HG03457 (cell line): ENCODE data around the gene RAPGEF1.

Experiments used
- ATAC-seq: cut with Tn5 transposase; IDR thresholded peaks from one replicate; pipeline ENCODE4 v1.9.1; 2021; ENCODE audit warnings: moderate number of reproducible peaks; ENCODE audit not compliant: unreplicated experiment

RAPGEF1 gene

GRCh38 chr9:131752231-131752884 is 12.5 kb upstream of the RAPGEF1 start:
- no peak for ATAC-seq

DNA sequence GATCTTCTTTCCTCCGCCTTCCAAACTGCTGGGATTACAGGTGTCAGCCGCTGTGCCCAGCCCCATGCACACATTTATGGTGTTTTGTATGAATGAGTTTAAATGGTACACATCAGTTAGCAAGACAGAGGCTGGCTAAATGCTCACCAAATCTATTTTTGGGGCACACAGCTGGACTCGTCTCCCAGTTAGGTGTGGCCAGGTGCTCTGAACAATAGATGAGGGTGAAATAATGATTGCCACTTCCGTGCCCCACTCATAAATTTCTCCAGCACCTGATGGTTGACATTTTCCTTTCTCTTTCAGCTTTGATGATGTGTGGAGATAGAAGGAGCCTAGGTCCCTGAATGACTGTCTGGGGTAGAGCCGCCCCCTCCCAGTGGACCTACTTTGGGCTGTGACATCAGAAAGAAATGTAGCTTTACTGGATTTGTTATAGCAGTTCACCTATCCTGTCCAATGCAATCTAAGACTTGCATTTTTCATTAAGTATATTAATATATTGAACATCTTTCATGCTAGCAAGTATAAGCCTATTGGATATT is 8.6 kb upstream of the RAPGEF1 start:
- no peak for ATAC-seq

GRCh38 chr9:131747352-131747751 is 7.5 kb upstream of the RAPGEF1 start:
- ATAC-seq = no peak

DNA sequence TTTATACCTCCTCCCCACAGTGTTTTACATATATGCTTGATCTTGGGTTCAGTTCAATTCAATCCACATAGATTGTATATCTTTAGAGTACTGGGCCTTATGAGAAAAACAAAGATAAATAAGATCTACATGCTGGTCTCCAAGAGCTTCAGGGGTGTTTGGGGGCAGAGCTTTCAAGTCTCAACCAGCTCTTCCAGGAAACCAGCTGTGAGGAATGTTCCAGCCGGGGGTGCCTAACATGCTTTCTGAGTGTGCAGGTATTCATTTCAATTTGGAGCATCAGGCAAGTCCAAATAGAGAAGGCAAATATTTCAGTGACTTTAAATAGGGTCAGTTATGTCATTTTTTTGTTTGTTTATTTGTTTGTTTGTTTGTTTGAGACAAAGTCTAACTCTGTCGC is 5.7 kb upstream of the RAPGEF1 start:
- ATAC-seq = no peak

DNA sequence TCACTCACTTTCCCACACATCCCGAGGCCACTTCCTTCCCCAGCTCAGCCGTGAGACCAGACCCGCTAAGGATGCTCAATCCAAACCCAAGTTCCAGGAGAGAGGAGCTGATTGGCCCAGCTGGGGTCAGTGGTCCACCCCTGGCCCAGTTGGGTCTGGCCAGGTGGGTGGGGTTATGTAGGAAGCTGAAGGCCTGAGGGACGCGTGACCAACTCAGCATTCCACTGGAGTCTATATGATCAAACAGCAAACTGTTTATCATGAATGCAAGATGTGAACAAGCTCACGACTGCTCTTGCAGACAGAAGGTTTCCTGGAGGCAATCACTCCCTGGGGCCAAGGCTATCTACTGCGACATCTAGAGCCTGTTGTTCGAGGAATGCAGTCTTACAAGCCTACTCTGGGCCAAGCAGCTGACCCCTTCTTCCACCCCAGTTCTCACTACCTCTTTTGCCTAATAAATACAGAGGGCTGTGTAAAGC is 4.9 kb upstream of the RAPGEF1 start:
- no peak for ATAC-seq

DNA sequence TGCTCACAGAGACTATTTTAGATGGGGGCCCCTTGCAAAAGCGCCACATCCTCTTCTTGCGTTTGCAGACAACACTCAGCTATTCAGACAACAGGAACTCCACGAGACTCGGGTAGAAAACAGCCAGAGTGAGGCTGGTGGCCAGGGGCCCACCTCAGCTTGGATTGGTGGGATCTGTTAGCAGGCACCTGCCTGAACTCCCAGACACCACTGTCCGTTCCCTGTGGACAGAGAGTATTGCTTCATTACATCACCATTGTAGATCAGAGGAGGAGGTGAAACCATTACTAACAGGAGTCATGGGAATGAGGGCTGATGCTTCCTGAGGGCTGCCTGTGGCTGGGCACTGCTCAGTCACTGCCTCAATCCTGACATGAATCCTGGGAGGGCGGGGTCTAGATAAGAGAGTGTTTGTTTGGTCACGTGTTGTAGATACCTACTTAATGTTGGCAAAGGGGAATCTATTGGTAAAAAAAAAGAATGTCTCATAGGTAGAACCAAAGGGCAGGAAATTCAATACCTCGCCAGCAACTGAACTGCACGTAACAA is 4.4 kb upstream of the RAPGEF1 start:
- no peak for ATAC-seq

DNA sequence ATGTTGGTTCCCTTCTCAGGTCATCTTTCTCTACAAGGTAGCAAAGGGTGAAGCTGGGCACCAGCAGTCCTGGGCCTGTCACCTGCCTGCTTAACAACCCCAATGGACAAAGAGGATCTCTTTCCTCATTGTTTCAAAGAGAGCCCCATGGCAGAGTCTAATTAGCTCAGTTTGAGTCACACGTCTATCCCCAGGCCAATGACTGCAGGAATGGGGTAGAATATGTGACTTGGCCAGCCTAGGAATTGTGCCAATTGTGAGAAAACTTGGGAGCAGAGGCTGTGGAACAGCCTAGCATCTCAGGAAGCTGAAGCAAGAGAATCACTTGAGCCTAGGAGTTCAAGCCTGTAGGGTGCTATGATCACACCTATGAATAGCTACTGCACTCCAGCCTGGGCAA is 3.6 kb upstream of the RAPGEF1 start:
- no peak for ATAC-seq

- no peak for ATAC-seq
These were observed 3.2 kb upstream of the RAPGEF1 start for GRCh38 chr9:131743096-131743495.

- ATAC-seq = no peak
These were observed 1.0 kb upstream of the RAPGEF1 start for GRCh38 chr9:131740898-131741297.

DNA sequence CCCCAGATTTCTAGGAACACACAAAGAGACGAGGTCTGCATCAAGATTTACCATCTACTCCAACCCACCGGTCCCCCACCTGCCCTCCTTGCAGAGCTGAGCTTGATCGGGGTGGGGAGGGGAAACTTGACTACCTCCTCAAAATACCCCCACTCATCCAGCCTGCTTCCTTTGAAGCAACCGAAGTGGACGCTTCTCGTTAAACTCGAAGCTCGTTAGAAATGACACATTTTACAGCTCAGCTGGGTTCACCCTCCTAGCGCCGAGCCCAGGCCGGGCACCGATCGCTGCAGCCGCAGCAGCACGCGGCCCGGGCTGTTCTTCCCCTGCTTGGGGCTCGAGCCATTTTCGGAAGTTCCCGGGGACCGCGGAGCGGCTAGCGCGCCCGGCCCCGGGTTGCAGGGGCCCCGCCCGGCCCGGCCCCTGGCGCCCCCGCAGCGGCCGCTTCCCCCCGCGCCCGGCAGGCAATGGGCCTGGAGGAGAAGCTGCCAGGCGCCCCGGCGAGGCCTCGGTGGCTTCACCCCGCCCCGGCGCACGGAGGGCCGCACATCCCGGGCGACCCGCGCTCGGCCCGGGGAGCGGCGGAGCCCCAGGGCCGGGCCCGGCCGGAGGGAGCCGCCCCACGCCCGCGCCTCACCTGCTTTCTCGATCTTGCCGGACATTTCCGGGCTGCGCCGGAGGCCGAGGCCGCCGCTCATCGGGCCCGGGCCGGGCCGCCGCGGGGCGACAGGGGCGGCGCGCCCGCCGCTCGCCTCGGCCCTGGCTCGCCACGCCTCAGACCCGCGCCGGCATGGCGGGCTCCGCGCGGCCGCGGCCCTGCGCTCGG is 530 bp downstream of the RAPGEF1 start:
- peak; percentile 16 for ATAC-seq

DNA sequence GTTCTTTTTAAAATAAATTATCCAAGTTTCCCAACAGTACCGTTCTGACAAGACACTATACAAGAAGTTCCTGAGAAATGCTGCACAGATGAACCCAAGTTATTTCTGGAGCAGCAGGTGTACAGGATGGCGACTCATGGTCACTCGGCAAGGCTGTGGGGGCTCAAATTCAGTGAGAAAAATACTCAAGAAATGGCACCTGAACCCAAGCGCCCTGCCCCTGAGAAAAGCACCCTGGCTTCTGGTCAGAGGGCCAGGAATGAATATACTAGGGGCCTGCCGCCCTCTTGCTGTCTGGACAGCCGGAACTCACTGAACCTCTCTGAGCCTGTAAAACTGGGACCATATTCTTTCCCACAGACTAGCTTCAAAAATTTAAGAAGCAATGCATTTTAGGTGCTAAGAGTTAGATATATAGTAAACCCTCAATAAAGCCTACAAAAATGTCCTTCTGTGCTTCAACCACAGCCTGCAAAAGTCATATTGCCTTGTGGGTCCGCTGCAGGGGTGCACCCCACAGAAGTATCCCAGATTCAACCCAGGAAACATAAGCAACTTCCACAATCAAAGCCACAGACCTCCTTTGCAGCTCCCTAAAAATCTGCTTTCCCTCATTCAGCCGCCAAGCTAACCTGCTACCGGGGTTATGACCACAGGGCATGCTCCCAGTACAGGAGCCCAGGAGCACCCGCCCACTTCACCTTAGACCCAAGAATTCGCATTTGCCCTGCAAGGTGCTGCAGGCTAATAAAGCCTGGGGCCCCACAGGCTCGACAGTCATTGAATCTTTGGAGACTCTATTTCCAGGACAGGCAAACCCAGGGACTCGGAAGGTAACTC is 1.4 kb downstream of the RAPGEF1 start:
- ATAC-seq = no peak

DNA sequence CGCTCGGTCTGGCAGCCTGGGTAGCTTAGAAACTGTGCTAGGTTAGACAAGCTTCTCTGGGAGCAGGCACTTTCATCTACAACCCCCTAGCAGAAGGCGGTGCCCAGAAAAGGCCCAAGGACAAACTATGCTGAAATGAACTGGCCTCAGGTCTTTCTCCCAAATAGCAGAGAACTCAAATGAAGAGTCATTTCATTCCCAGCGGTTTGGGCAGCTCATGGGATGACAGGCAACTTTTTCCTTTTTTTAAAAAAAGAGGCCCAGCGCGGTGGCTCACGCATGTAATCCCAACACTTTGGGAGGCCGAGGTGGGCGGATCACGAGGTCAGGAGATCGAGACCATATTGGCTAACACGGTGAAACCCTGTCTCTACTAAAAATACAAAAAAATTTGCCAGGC is 2.5 kb downstream of the RAPGEF1 start:
- no peak for ATAC-seq

- ATAC-seq = no peak
These were observed 3.4 kb downstream of the RAPGEF1 start for GRCh38 chr9:131736431-131736830.

- ATAC-seq = no peak
These were observed 4.4 kb downstream of the RAPGEF1 start for GRCh38 chr9:131735238-131736128.

DNA sequence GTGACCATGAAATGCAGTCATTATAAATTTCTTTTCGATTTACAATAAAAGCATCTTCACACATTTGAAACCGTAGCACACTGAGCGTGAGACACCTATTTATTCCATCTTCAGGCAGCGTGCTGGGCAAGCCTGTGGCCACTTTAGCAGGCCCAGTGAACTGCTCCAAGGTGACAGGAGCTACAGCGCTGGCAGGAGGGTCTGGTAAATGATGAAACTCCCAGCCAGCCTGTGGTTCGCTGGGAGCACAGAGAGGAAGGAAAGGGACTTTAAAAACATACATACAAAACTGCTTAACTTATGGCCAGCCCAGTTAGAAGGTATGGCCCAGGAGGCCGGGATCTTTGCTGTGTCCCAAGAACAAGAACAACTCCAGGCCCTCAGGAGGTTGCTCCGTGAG is 5.1 kb downstream of the RAPGEF1 start:
- ATAC-seq = no peak

- ATAC-seq = no peak
These were observed 5.7 kb downstream of the RAPGEF1 start for GRCh38 chr9:131734165-131734610.

GRCh38 chr9:131733541-131734061 is 6.3 kb downstream of the RAPGEF1 start:
- ATAC-seq = no peak

DNA sequence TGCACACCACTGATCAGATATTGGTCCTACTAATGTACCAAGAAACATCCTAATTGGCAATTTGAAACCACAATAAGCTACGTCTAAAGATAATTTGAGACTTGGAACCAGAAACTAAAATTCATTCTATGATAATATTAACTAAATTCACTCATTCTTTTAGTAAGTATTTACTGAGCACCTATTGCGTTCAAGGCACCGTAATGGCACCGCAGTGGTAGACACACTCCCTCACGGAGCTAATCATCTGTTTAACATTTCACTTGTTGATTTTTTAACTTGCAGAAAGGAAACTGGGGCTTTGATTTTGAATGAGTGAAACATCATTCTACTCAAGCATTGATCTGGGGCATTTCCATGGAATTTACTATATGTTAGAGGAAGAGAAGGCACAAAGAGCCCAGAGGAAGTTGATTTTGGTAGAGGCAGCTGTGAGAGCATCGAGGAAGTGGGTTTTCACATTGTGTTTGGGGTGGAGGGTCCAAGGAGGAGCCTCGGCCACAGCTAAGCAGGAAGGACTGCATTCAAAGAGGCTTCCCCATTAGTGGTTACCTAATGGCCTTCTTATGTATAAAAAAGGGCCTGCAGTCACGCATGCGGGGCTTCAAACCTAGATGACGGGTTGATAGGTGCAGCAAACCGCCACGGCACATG is 7.1 kb downstream of the RAPGEF1 start:
- no peak for ATAC-seq

DNA sequence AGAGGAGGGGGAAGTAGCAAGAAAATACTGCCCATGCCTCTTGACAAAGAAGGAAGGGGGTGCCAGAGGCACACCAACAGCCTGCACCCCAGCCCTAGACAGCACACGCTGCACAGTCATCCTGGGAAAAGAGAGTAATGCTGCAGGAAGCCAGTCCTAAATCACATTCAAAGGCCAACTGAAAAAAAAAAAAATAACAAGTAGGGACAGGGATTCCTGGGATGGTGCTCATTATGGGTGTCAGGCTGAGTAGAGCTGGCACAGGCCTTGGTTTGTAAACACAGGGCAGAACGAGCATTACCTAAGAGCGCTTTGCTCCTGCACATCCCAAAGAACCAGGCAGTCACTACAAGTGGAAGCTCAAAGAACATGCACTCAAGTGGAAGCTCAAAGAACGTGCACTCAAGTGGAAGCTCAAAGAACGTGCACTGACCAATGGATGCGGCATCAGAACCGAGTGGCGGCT is 7.8 kb downstream of the RAPGEF1 start:
- ATAC-seq = no peak
